GM12801 (cell line): Measurements from ENCODE around the gene GRIN2A.

Experiments
- CTCF ChIP-seq: IDR thresholded peaks from one replicate; pipeline ENCODE4 v1.5.1; 2011; ENCODE audit warnings: control low read depth; ENCODE audit not compliant: insufficient read length; ENCODE audit errors: extremely low read depth

Gene GRIN2A

GRCh38 chr16:9780831-9781230 lies 401.4 kb downstream of the GRIN2A start:
- TF ChIP-seq CTCF: no peak

- no peak for TF ChIP-seq CTCF
Measured at GRCh38 chr16:9778849-9779248, 403.4 kb downstream of the GRIN2A start.

- TF ChIP-seq CTCF: no peak
Measured at GRCh38 chr16:9775998-9776397, 406.2 kb downstream of the GRIN2A start.

GRCh38 chr16:9773289-9773688 lies 408.9 kb downstream of the GRIN2A start:
- no peak for TF ChIP-seq CTCF

- TF ChIP-seq CTCF: no peak
Measured at GRCh38 chr16:9772526-9773225, 409.6 kb downstream of the GRIN2A start.

- TF ChIP-seq CTCF: no peak
Measured at GRCh38 chr16:9766891-9767290, 415.3 kb downstream of the GRIN2A start.

- no peak for TF ChIP-seq CTCF
Measured at GRCh38 chr16:9763505-9763904, 418.7 kb downstream of the GRIN2A start.
